HG02759 (cell line): Measurements from ENCODE around the gene RAPGEF1.
"Not testable (repeated sequence)": the region's sequence is repeated elsewhere in the genome, so short reads cannot be mapped to it uniquely, and the experiment has no call there.

Experiments
- ATAC-seq: cut with Tn5 transposase; IDR thresholded peaks from one replicate; pipeline ENCODE4 v1.9.1; 2021; ENCODE audit warnings: mild to moderate bottlenecking, moderate library complexity; ENCODE audit not compliant: unreplicated experiment

RAPGEF1 gene

DNA sequence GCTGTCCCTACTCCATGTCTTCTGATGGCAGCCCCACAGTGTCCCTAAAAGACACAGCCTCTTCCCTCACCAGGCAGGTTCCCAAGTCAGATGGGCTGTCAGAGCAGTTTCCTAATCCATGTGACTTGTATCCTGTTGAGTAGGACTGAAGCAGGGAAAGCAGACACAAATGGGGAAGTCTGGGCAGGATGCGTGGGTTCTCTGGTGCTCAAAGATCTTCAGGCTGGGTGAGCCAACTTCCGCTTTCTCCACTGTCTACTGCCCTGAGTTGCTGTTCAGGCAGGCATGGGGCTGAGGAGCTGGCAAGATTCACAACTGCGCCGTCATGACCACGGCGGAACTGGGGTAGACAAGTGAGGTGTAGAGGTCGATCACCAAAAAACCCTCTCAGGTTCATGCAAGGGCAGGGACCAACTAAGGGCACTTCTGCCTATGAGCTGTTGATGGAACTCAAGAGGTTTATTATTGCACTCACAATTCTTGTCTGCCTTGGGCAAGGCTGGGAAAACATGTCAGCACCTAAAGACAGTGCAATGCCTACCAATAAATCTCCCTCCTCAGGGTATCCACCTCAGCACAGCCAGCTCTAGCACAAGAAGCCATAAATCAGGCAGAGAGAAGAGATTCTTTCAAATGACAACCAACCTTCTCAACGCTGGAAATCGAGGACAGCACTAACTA lies 83.4 kb downstream of the RAPGEF1 start:
- peak; percentile 81 for ATAC-seq

DNA sequence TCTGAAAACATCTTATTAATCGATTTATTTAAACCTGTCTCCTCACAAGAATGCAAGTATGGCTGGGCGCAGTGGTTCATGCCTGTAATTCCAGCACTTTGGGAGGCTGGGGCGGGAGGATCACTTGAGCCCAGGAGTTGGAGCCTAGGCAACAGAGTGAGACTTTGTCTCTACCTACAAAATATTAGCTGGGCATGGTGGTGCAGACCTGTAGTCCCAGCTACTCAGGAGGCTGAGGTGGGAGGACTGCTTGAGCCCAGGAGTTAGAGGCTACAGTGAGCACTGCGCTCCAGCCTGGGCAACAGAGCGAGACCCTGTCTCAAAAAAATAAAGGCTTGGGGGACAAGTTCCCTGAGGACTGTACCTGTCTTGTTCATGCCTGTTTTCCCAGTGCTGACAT lies 85.5 kb downstream of the RAPGEF1 start:
- not testable (repeated sequence) for ATAC-seq

DNA sequence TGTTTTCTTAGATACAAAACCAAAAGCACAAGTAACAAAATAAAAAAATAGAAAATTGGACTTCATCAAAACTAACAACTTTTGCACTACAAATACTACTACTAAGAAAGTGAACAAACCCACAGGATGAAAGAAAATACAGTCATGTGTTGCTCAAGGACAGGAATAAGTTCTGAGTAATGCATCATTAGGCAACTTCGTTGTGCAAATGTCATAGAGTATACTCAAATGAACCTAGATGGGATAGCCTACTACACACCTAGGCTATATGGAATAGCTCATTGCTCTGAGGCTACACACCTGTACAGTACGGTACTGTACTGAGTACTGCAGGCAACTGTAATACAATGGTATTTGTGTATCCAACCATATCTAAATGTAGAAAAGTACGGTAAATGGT lies 88.3 kb downstream of the RAPGEF1 start:
- ATAC-seq, result no peak

DNA sequence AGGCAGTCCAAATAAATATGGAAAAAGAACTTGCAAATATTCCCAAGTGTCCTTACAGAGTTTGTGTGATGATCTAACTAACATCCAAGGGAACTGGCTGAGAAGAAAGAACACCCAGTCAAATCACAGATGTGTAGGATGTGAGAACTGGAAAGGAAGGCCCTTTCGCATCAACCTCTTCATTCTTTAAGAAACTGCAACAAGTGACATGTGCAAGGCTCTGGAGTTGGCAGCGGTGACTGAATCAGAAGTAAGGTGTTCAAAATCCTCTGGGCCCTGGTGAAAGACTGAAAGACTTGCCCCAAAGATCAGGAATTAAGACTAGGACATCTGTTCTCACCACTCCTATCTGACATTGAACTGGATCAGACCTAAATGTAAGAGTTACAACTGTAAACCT lies 88.7 kb downstream of the RAPGEF1 start:
- no peak for ATAC-seq

DNA sequence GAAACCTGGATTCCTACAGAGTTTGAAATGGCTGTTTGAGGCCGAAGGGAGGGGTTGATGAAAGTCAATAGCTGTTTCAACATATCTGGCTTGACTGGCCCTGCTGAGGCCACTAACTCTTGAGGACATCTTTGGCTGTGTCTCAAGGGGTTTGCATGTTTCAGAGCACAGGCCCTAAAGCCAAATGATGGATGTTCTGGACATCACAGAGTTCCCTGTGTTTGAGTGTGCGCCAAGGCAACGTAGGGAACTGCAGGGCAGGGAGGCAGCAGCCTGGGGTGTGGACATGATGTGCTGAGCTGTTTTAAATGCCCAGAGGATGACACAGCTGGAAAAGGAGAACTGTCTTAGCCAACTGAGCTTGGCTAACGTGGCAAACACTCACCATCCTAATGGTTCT lies 89.6 kb downstream of the RAPGEF1 start:
- ATAC-seq, result no peak

DNA sequence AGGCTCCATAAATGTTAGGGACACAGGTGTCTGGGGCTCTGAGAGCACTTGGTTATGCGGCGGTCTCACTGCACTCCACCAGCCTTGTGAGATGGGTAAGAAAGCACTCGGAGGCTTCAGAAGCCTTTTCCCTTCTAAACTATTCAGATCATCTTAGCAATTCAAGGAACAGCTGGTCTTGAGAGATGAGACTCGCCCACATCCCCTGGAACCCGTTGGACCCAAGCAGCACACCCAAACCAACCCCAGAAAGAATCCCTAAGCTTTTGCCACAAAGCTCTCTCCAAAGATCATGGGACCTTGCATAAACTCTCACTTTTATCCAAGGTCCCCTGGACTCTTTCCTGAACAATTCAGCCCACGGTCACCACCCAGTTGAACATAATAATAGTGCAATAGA lies 90.2 kb downstream of the RAPGEF1 start:
- no peak for ATAC-seq

DNA sequence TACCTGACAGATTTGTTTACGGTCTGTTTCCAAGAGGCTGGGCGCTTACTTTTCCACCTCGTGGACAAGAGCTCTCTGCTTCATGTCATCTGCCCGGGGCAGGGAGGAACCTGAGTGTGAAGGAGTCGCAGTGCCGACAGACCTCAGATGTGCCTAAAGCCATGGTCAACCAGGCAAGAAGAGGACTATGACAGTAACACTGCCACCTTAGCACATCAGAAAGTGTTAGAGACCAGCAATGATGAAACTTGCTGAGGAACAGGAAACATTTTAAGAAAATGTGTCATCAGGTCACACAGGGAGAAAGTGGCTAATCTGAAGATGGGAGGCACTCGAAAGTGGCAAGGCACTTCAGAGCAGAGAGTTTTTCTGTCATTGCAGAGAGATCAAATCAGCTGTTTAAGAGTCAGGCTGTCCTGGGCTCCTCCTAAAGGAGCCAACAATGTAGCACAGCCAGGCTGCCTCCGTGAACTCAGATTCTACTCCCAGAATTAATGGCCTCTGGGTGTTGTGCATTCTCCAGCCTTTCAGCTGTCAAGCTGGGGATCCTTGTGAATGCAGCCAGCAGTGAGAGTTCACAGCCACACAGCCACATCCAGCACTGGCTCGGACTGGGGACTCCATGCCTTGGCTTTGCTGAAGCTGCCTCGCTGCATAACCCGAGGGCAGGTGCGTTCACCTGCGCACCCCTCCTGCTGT lies 94.6 kb downstream of the RAPGEF1 start:
- ATAC-seq, result peak; percentile 59

DNA sequence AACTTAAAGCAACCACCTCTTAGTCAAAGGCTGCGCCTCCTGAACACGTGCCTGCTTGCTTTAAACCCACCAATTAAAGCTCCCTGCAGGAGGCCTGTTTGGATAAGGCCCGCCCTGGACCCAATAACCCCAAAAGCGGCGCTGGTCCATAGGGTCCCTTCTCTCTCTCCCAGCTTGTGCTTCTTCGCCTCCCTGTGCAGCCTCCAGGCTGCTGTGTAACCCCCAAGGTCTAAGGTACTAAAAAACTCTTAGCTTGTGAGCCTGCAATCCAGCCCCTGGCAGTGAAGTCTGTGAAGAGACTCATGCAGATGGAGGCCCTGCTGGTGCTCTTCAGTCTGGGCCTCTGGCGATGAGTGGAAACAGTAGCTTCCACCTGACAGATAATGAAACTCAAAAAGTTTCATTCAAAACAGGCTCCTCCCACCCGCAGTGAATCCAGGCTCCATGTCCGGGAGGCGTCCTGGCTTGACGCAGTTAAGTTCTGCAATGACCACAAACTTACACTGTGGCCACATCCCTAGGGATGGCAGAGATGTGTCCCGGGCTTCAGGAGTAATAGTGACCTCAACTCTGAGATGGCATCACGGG lies 97.3 kb downstream of the RAPGEF1 start:
- peak; percentile 60 for ATAC-seq

DNA sequence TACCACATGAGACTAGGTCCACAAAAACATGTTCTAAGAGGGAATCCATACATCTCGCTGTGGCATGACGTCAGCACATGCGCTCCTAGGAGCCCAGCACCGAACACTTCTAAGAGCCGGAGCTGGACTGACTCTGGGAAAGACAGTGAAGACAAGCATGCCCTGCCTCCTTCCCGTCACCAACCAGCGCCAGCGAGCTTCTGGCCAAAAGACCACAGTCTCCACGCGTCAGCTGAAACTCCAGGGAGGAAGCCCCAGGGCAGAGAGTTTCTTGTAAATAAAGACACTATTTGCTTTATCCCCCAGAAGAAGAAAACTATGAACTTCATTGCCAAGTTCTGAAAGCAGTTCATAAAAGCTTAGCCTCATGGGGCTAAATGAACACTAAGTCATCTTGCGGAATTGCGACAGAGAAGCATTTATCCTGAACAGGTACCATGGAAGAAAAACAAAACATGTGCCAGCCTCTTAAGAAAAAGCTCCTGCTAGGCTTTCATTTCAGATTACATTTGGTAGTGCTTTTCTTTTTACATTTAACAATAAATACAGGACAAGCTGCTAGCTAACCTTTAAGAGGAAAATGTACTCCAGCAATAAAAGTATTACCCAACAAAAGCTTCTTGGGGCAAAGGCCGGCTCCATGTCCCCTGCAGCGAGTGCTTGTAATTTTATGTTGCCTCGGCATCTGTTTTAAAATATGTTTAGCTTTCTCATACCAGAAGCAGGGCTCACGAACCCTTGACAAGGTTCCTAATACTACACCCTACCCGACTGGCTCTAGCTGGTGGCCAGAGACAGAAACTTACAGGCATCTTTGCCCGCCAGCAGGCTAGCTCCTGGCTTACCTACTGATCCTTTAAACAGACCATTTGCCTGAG lies 98.0 kb downstream of the RAPGEF1 start:
- ATAC-seq, result no peak

DNA sequence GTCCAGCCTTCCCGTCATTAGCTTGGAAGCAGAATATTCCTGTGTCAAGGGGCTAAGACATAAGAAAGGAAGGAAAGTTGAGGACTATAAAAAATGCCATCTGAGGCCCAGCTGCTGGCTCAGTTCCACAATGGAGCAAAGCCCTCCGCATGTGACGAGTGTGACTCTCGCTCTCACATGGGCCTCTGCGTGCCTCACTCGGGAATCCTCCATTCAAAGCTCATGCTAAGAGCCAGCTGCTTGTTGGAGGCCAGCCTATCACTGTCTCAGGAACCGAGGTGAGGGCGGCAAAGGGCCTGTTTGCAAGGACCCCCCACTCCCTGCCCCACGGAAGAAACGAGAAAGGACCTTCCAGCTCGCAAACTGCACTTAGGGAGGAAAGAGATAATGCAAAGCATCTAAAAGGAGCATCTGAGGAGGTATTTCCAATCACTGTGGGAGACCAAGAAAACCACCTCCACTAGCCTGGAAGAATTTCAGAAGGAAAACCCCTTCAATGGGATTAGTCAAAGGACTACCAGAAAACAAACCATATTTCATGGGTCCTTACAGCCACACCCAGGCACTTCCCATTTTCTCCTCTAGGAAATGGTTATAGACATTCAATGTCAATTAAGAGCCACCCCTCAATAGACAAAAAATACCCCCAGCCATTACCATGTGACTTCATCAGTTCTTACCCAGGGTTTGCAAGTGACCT lies 99.3 kb downstream of the RAPGEF1 start:
- no peak for ATAC-seq

DNA sequence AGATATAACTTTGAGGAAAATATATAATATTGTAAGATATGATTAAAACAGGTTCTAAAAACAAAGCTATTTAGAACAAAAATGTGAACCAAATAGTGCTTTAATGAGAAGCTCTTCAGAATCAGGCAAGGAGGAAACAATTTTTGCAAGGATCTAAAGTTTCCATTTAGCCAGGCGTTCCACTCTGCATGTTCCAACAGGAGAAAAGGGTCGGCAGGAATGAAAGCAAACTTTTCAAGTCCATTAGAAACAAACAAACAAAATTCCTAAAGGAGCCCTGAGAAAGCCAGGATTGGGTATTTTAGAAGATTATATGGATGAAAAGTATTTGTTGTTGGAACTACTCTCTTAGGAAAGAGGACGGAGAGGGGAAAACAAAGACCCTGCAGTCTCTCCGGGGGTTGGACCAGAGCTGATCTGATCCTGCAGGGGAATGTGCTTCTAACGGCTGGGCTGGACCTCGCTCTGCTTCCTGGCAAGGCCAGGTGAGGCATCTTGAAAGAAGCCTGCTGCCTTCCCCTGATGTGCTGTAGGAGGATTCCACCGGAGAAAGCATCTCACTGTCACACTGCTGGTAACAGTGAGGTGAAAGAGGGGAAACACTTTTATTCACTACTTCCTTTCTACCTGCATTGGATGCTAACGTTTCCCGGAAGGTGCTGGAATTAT lies 100.0 kb downstream of the RAPGEF1 start:
- ATAC-seq, result no peak

DNA sequence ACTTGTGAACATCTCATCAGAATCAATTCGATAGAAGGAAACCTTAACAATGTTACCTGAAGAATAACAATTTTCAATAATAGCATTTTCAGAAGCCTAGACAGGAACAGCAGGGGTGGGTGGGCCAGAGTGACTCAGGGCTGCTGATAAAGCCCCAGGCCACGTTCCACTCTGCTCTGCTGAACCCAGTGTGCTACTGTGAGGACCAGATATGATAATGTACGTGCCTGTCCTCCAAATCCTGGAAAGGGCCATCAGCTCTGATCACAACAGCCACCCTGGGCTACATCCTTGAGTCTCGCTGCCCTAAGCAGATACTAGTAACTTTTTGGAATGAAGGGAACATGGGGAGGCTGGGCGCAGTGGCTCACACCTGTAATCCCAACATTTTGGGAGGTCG lies 103.3 kb downstream of the RAPGEF1 start:
- ATAC-seq, result no peak

DNA sequence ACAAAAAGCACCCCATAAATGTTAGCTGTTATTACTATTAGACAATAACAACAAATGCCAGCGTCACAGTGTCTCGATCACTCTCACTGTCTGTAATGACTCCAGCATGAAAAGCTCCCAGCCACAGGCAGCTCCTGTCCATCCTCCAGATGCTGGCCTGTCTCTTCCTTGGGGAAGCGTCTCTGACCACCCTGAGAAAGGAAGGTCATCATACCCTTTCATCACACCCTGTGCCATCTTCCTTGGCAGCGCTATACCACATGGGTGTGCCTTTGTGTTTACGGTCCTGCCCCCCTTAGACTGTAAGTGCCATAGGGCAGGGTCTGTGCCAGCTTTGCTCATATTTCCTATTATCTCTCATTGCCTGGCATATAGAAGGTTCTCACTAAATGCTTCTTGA lies 104.0 kb downstream of the RAPGEF1 start:
- ATAC-seq, result no peak

DNA sequence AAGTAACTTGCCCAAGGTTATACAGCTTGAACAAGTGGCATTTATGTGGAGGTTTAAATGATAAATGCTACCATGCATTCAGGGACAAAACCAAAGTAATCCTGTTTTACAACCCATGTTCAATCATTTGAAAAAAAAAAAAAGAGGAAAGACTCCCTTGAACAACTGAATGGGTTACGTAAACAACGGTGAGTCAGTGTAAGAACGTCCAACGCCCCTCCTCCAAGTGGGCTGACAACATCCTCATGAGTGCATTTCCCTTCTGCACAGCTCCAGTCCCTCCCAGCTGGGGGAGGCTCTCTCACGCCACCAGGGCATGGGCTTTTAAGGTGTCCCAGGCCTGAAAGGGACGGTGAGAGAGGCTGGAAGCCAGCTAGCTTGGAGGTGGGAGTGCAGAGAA lies 104.6 kb downstream of the RAPGEF1 start:
- no peak for ATAC-seq

DNA sequence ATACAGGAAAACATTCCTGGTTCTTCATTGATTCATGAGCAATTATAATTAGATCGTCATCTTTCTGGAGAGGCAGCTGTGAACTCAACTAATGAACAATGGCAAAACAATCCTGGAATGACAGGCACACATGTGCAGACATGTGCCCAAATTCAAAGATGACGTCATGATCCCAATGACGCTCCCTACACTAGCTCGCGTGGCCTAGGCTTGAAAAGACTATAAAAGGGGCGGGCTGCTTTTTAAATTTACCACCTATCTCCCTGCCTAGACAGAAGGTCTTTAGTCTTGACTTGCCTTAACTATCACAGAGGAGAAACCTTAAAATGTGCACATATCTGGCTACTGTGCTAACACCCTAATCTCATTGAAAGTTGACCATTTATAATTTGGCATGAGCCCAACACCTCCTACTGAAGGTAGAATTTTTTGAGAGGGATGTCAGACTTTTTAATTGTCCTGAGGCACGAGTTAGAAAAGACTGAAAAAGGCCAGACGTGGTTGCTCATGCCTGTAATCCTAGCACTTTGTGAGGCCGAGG lies 106.3 kb downstream of the RAPGEF1 start:
- ATAC-seq, result no peak

DNA sequence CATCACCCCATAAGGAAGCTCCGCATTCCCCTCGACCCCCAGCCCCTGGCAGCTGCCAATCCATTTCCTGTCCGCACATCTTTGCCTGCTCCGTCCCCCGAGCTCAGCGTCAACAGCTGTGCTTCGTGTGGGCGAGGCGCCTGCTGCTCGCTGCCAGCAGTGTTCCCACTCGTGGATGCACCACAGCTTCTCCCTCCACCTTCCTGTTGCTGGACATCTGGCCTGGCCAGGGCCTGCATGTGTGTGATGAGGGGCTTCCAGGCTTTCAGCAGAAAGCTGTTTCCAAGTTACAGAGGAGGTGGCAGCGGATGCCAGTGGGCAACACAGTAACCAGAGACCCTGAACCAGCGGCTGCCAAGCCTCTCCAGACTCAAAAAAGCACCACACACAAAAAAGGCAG lies 108.6 kb downstream of the RAPGEF1 start:
- no peak for ATAC-seq

DNA sequence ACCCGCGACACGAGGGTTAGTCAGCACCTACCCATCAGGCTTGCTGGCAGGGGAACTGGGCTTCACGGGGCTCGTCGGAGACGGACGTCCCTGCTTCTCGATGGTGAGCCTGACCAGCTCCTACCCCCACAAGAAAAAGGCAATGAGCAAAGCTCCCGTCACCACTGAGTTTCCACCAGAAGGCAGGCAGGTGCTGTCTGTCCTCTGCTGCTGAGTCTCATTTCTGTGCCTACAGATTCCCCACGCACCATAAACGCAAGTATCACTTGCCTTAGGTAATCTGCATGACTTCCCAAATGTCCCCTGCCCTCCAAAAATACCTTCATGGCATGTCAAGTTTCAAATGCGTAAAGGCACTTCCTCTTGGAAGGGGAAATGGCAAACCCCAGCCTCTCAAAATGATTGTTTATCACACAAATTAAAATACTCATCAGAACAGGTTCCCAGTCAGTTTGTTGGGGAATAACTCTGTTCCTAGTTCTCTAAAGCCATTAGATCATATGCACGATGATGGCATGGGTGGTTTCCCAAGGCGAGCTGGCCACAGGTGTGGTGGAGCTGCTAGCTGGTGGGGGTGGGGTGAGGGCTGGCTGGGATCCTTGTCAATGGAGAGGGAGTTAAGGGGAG lies 109.6 kb downstream of the RAPGEF1 start:
- ATAC-seq, result no peak

DNA sequence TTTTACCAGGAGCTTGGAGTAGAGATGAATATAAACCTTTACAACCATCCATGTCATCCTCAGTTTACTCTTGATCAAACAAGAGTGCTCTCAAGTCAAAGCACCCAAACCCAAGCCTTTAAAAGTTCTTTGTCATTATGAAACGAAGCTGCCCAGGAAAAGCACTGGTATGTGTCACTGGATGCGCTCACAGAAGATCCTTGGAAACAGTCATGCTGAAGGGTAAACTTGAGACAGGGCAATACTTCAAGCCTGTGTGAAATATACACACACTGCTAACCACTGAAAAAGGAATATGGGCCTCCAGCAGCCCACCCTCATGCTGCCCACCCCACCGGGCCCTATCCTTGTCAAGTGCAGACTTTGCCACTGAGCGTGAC lies 110.1 kb downstream of the RAPGEF1 start:
- no peak for ATAC-seq

DNA sequence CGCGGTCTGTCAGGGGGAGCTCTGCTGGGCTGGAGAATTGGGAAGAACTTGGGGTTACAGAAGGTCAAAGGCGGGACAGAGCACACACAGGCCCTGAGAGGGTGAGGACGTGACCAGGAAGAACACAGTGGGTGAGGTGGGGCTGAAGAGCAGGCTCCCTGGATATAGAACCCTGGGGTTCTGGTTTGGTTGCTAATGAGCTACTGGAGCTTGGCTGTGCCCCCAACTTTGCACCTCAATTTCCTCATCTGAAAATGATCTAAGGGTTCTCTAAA lies 110.7 kb downstream of the RAPGEF1 start:
- ATAC-seq, result no peak
